ENCODE measurements around the gene SLC6A8.
"Not testable (repeated sequence)": the region's sequence is repeated elsewhere in the genome, so short reads cannot be mapped to it uniquely, and the experiment has no call there.

Gene SLC6A8

GRCh38 chrX:153694256-153694655, 6.5 kb downstream of the SLC6A8 start:
- not testable (repeated sequence) for DNase-seq

- no peak for DNase-seq
These were observed 7.1 kb downstream of the SLC6A8 start for GRCh38 chrX:153694687-153695270.

- no peak for DNase-seq
These were observed 8.4 kb downstream of the SLC6A8 start for GRCh38 chrX:153696100-153696499.

GRCh38 chrX:153696538-153696937, 8.8 kb downstream of the SLC6A8 start:
- not testable (repeated sequence) for DNase-seq

- DNase-seq: not testable (repeated sequence)
These were observed 9.4 kb downstream of the SLC6A8 start for GRCh38 chrX:153696986-153697722.

- DNase-seq: no peak
These were observed 10.5 kb downstream of the SLC6A8 start for GRCh38 chrX:153697924-153698865.

GRCh38 chrX:153699210-153699783, 11.6 kb downstream of the SLC6A8 start:
- DNase-seq: not testable (repeated sequence)

- not testable (repeated sequence) for DNase-seq
These were observed 12.2 kb downstream of the SLC6A8 start for GRCh38 chrX:153699784-153700371.

GRCh38 chrX:153700376-153700945, 12.7 kb downstream of the SLC6A8 start:
- no peak for DNase-seq

GRCh38 chrX:153700967-153701366, 13.2 kb downstream of the SLC6A8 start:
- no peak for DNase-seq

GRCh38 chrX:153701706-153702105, 14.0 kb downstream of the SLC6A8 start:
- DNase-seq: no peak

- no peak for DNase-seq
These were observed 14.8 kb downstream of the SLC6A8 start for GRCh38 chrX:153702336-153703035.

GRCh38 chrX:153703036-153703370, 15.3 kb downstream of the SLC6A8 start:
- no peak for DNase-seq

GRCh38 chrX:153704021-153704526, 16.3 kb downstream of the SLC6A8 start:
- no peak for DNase-seq

- DNase-seq: not testable (repeated sequence)
These were observed 17.1 kb downstream of the SLC6A8 start for GRCh38 chrX:153704631-153705402.

GRCh38 chrX:153705403-153706060, 17.8 kb downstream of the SLC6A8 start:
- not testable (repeated sequence) for DNase-seq

- no peak for DNase-seq
These were observed 19.1 kb downstream of the SLC6A8 start for GRCh38 chrX:153706799-153707198.

GRCh38 chrX:153707406-153707805, 19.7 kb downstream of the SLC6A8 start:
- no peak for DNase-seq

GRCh38 chrX:153708415-153708814, 20.7 kb downstream of the SLC6A8 start:
- DNase-seq: peak; percentile 69

All from HCEC 1CT (cell line).